Measurements from ENCODE around the gene KCTD18.

GRCh38 chr2:200449149-200449548 lies 60.7 kb downstream of the KCTD18 start:
- TF ChIP-seq MAX (IDR thresholded peaks at IDR 0.05) (no peak), REST (IDR thresholded peaks at IDR 0.05; ENCODE audit: low read depth) (no peak), EP300 (IDR thresholded peaks at IDR 0.05; ENCODE audit: borderline replicate concordance) (no peak), CEBPB (IDR thresholded peaks at IDR 0.05) (no peak), TAF1 (IDR thresholded peaks at IDR 0.05; ENCODE audit: low read depth) (no peak), NFIC (IDR thresholded peaks at IDR 0.05) (no peak), USF1 (IDR thresholded peaks at IDR 0.05) (no peak), TEAD4 (IDR thresholded peaks at IDR 0.05) (no peak), FOXM1 (IDR thresholded peaks at IDR 0.05; ENCODE audit: borderline replicate concordance, low read depth) (no peak), CREB1 (IDR thresholded peaks at IDR 0.05; ENCODE audit: low read depth) (no peak), YY1 (IDR thresholded peaks at IDR 0.05; ENCODE audit: low read depth) (no peak)

Measured in Ishikawa (cell line).